ENCODE data around the gene CFAP410.

The CFAP410 gene

DNA sequence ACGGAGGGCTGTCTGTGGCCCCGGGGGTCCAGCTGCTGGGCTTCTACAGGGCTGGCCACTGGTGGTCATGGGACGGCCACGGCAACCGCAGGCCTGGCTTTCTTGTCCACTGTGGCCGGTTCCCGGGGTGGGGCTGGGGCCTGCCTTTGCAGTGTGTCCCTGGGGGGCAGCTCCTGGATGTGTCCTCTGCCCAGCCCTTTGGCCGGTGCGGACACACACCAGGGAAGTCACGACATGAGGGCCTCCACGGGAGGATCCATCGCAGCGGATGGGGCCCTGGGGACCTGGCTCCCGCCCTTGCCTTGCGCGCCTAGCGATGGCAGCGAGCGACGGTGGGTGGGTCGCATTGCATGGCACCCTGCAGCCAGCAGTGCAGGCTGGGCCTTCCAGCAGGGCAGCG lies 21.3 kb downstream of the CFAP410 start:
- no peak for DNase-seq (ENCODE audit: extremely low read depth, low read depth)
- TF ChIP-seq, protein P1, sequence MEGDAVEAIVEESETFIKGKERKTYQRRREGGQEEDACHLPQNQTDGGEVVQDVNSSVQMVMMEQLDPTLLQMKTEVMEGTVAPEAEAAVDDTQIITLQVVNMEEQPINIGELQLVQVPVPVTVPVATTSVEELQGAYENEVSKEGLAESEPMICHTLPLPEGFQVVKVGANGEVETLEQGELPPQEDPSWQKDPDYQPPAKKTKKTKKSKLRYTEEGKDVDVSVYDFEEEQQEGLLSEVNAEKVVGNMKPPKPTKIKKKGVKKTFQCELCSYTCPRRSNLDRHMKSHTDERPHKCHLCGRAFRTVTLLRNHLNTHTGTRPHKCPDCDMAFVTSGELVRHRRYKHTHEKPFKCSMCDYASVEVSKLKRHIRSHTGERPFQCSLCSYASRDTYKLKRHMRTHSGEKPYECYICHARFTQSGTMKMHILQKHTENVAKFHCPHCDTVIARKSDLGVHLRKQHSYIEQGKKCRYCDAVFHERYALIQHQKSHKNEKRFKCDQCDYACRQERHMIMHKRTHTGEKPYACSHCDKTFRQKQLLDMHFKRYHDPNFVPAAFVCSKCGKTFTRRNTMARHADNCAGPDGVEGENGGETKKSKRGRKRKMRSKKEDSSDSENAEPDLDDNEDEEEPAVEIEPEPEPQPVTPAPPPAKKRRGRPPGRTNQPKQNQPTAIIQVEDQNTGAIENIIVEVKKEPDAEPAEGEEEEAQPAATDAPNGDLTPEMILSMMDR (IDR thresholded peaks at IDR 0.05; ENCODE audit: low read depth, low read length): no peak

DNA sequence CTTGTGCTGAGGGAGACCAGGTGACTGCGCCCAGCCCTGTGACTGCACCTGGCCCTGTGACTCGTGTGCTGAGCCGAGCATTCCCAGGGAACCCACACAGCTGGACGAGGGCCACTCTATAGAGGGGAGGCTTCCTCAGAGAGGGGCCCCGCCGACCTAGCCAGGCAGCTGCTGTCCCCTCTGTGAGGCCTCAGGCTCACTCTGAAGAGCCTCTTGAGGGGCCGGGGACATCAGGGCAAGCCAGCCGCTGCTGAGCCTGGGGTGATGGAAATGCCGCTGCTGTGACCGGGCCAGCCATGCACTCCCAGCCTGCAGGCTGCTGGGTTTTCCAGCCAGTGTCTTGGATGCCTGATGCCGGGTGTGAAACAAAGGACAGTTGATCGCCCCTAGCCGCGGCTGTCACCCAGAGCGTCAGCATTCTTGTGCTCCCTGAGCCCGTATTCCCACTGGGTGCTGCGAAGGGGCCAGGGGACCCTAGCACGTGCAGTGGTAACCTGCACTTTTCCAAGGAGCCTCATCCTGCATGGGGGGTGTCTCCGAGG lies 21.9 kb downstream of the CFAP410 start:
- TF ChIP-seq, protein P1 (IDR thresholded peaks at IDR 0.05; ENCODE audit: low read depth, low read length): no peak
- no peak for DNase-seq (ENCODE audit: extremely low read depth, low read depth)

DNA sequence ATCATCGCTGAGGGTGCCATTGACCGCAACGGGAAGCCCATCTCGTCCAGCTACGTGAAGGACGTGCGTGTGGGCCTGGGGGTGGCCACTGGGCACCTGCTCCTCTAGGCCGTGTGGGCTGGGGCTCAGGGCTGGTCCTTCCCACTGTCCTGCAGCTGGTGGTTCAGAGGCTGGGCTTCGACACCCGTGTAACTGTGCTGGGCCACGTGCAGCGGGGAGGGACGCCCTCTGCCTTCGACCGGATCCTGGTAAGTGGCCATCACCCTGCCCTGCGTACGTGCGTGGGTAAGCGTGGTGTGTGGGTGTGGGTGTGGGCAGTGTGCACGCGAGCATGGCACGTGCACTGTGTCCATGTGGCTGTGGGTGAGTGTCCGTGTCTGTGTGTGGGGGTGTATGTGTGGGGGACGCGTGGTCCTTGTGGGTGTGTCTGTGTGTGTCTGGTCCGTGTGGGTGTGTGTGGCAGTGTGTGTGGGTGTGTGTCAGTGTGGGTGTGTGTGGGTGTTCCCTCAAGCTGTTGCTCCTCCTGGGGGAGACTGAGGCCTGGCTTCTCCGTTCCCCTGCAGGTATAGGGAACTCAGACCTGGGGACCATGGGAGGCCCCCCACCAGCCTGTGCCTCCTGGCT lies 22.8 kb downstream of the CFAP410 start:
- TF ChIP-seq, protein P1 (IDR thresholded peaks at IDR 0.05; ENCODE audit: low read depth, low read length): no peak
- DNase-seq (ENCODE audit: extremely low read depth, low read depth): no peak

DNA sequence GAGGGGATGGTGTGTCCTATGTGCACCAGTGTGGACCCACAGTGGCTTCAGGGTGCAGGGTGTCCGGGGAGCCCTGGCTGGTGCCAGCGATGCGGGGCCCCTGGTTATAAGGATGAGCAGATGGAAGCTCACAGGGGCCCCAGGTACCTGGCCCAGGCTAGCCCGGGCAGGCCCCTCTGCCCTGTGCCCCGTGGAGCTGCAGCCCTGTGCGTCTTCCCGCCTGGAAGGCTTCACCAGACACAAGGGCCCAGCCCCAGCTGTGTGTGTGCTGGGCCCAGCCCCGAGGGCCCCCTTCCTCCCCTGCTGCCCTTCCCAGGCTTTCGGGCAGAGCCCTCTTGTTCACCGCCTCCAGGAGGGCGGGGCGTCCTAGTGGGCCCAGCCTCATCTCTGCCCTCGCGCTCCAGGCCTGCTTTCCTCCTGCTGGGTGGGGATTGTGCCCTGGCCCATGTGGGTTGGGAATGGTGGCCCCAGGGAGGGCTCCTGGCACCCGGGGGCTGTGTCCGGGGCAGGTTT lies 23.4 kb downstream of the CFAP410 start:
- TF ChIP-seq, protein P1 (IDR thresholded peaks at IDR 0.05; ENCODE audit: low read depth, low read length): no peak
- no peak for DNase-seq (ENCODE audit: extremely low read depth, low read depth)

DNA sequence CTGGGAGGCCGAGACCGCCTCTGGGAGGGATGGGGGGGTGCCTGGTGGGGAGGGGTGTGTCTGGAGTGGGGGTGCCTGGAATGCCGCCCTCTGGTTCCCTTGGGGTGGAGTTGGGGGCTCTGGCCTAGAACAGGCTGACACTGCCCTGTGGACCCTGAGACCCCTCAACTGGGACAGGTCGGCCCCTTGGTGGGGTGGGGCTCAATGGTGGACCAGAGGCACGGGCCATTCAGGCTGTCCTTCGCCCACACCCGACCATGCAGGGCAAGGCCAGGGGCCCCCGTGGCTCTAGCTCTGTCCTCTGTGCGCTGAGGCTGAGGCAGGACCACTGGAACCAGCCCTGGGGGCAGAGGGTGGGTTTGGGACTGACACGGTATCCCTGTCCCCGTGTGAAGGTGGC lies 24.6 kb downstream of the CFAP410 start:
- DNase-seq (ENCODE audit: extremely low read depth, low read depth): no peak
- TF ChIP-seq, protein P1 (IDR thresholded peaks at IDR 0.05; ENCODE audit: low read depth, low read length): no peak

DNA sequence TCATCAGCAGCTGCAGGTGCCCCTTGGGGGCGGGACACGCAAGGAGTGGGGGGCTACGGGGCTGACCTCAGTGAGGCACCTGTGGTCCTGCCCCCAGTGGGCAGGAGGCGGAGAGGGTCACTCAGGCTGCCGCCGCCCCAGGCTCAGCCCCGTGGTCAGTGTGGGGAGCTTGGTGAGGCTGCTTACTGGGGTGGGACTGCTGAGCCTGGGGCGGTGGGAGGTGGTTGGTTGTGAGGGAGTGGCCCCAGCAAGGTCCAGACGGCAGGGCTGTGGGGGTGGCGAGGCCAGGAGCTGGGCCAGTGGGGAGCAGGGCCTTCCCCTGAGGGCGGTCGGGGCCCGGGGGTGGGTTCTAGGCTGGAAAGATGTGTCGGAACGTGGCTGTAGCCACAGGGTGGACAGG lies 25.1 kb downstream of the CFAP410 start:
- TF ChIP-seq, protein P1 (IDR thresholded peaks at IDR 0.05; ENCODE audit: low read depth, low read length): no peak
- DNase-seq (ENCODE audit: extremely low read depth, low read depth): no peak

DNA sequence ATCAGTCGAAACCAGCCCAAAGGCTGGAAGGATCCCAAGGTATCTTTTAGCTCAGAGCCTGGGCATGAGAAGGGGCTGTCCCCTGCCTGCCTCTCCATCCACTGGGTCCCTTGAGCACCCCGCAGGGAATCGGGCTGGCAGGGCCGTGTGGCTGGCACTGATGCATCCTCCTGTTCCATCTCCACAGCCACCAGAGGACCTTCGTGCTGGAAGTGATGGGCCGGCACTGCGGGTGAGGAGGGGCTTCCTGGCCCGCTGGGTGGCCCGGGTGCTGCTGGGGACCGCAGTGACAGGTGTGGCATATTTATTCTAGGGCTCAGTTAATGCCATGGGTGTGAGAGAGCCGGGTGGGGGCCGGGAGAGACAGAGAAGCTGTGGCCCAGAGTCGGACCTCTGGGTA lies 25.7 kb downstream of the CFAP410 start:
- DNase-seq (ENCODE audit: extremely low read depth, low read depth): no peak
- TF ChIP-seq, protein P1 (IDR thresholded peaks at IDR 0.05; ENCODE audit: low read depth, low read length): no peak

Measured in AG09319 (cell line).